Left cardiac atrium (tissue), 4 donors: ENCODE data around the gene WDR27. TPM values are rescaled to one million over a fixed set of nuclear protein-coding genes. Genes with fewer than 3 reads are reported as not detected.
A peak's percentile ranks its signal among the peaks of the same experiment; 100 is the strongest.
"Not testable (repeated sequence)": the region's sequence is repeated elsewhere in the genome, so short reads cannot be mapped to it uniquely, and the experiment has no call there.

ENCODE experiments used
- ATAC-seq, 2 donors: fragments of 200-7000 bp; cut with Tn5 transposase; one replicate each; pipeline ENCODE4 v1.9.1; 2020; ENCODE audit warnings: mild to moderate bottlenecking in 2 of 2, moderate library complexity in 2 of 2
- DNase-seq: peaks from one replicate; pipeline ENCODE4 v3.0.0-alpha.2; 2020
- intact Hi-C, 2 donors: fragments of 100-400 bp; cut with DNase I; formaldehyde crosslinking; loops; one replicate each; pipeline versions ENCODE4 v1.14.1 to v1.15.1; 2022 to 2023
- total RNA-seq, 2 donors: library from RNA; stranded (reverse); fragmentation: NEBNext Ultra II Directional; extraction: Animal tissue kit (Norgen Biotek cat#: 25700); gene quantifications; one replicate each; pipeline ENCODE4 v1.2.1, GENCODE V29; 2021
- donor health status: DM: no; HTN: yes; CAD: no.
- donor health status: DM: no; HTN: yes; CAD: no; lungs with severe emphysema.
- donor health status: DM: yes; HTN: yes; CAD: no.
- donor health status: Dilated cardiomyopathy.

The WDR27 gene
- total RNA-seq, 2 donors from 2014 or later: 12.3 to 12.9 TPM

DNA sequence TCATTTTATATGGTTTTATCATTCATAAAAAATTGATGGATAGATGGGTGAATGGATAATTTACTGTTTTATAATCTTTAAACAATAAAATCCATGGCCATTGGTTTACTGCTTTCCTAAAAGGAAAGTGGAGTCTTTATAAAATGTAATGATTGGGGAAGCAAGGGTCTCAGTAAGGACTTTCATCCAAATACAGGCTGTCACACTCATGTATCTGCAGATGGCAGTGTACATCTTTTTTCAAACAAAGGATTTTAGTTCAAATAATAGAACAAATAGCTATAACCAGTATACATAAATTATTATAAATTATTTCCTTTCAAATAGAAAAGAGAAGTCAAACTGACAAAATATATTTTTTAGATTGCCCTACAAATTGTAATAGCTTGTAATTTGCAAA, 190.0 kb downstream of the WDR27 start:
- DNase-seq, ATAC-seq, intact Hi-C loops: not testable (repeated sequence)

DNA sequence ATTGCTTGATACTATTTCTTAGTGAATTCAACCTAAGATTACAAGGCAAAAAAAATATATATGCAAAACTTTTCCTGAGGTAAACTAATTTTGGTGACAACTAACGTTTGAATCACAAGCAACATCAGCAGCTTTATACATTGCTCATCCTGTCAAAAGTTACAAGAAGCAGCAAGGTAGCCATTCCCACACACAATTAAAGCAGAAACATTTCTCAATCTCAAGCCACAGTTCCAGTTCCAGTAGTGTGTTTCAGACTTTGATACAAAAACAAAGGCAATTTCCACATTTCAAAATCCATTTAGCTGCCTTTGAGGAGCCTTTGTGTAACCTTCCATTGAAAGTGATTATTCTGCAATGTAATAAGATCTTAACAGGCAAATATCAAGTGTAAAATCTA, 191.0 kb downstream of the WDR27 start:
- ATAC-seq (no peak), DNase-seq (no peak)
- intact Hi-C loops: no loop called here

DNA sequence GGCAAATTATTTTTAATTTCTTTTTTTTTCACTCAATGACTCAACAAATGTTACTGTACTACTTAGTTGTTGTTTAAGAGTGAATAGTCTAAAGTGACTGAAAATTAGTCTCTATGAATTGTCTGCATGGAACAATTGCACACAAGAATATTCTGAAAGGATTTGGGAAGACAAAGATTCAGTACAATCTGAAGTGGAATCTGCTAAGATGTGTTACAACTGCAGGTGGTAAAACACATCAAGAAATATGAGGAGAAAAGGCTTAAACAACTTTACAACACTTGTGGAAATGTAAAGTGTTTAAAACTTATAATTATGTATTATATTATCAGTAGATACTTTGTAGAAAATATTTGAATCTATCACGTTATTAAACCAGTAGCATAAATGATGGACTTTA, 193.4 kb downstream of the WDR27 start:
- DNase-seq (no peak), ATAC-seq (no peak)
- intact Hi-C loops: no loop called here

DNA sequence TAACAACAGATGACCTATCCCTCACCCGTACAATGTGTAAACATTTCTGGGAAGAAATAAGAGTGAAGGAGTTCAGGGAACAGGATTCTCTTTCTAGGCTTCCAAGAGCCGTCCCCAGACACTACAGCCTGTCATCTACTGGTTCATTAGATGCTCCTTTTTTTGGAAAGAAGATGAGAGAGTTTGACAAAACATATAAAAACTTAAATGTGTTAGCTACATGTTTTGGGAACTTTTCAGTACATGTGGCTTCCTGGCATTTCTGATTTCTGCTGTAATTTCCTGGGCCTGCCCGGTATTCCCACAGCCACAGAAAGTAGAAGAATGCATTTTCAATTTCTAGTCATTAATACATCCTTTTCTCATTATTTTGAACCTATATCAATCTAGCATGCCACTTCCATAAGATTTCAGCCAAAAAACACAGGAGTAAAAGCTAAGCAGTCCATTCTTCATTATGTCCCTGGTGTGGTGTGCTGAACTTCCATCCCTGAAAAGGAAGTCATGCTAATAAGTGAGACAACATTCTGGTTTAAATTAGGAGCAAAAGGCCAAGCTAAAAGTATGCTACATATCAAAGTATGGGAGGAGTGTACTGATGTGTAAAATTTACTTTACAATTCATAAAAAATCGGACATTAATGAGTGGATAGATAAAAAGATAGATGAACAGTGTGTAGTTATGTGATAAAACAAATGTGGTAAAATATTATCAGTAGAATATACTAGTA, 198.2 kb downstream of the WDR27 start:
- intact Hi-C loops: no loop called here
- DNase-seq: no peak
- ATAC-seq: no peak

DNA sequence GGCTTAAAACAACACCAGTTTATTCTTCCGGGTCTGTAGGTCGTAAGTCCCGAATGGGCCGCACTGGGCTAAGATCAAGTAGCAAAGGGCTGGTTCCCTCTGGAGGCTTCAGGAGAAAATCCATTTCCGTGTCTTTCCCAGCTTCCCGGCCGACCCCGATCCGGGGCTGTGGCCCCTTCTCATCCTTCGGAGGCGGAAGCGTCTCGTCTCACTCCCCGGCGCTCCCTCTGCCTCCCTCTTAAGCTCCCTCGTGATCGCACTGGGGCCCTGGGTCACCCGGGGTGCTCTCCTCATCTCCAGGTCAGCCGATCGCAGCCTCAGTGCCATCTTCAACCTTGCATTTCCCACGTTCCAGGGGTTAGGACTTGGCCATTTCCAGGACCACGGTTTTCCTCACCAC, 199.4 kb downstream of the WDR27 start:
- DNase-seq (no peak), ATAC-seq (no peak)
- intact Hi-C loops: no loop called here

DNA sequence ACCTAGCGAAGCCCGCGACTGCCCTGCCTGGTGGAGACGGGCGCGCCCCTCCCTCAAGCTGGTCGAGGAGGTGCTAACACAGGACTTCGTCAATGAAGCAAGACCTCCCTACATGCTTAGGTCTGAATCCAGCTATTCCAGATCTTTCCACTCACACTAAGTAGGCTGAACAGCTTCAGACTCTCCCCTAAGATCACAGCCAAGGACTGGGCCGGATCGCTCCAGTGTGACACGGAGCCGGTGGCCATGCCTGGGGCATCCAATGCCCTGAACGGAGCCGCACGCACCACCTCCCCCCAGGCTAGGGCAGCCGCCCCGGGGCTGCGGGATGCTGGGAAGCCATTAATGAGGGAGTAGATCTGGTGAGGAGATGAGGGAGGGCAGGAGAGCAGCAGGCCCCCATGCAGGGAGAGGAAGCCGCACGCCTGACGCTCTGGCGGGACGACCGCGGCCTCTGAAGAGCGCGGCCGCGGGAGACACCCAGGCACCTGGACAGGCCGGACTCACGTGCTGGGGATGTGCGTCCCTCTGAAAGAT, 200.0 kb downstream of the WDR27 start:
- DNase-seq (no peak), ATAC-seq (no peak)
- intact Hi-C loops: no loop called here

DNA sequence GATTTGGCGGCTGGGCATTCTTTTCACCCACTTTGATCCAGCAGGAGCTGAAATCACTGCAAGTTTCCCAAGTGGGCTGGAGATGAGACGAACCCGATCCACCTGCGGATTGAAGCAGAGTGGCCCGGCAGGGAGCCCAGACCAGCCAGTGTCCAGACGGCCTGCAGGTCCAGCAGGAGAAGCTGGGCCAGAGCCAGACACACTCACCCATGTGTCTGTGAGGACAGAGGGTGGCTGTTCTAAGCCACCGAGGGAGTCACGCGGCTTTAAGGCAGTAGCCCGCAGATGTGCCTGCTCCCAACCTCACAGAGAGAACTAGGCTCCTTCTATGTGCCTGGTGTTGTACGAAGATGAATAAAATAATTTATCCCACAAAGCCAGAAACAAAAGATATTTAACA, 200.7 kb downstream of the WDR27 start:
- ATAC-seq (no peak), DNase-seq (no peak)
- intact Hi-C loops: no loop called here

DNA sequence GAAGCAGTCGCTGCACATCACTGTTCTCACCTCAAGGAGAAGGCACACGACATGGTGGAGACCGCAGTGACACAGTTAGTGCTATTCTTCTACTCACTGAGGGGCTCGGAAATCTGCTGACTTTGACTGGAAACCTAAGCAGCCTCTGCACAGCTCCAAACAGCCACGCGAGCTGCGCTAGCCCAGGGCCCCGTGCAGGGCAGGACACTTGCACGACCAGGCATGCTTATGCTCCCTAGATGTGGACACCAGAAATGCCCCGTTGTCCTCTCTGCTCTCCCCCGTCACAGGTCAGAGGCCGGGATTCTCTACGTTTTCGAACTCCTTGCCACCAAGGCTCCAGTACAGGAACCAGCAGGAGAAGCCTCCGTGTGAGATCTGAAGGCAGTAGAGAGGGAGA, 201.1 kb downstream of the WDR27 start:
- DNase-seq: no peak
- ATAC-seq: no peak
- intact Hi-C loops: no loop called here

DNA sequence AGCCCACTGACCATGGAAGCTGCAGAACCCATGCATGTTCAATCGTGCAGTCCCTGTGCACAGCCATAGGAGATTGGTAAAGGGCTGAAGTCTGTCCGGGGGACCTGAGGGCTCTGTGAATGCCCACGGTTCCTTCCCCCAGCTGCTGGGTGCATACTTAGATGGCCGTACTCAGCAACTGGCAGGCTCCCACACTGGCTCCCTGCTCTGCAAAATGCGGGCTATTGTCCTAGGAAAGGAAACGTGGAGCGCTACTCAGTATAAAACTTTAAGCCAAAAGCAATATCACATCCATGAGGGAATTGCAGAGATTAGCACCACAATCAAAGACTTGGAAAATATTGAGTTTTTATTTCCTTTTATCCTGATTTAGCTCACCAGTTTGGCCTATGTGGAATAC, 202.0 kb downstream of the WDR27 start:
- DNase-seq: peak; percentile 60
- ATAC-seq: peak; percentile 41 to 70
- intact Hi-C loops: no loop called here

DNA sequence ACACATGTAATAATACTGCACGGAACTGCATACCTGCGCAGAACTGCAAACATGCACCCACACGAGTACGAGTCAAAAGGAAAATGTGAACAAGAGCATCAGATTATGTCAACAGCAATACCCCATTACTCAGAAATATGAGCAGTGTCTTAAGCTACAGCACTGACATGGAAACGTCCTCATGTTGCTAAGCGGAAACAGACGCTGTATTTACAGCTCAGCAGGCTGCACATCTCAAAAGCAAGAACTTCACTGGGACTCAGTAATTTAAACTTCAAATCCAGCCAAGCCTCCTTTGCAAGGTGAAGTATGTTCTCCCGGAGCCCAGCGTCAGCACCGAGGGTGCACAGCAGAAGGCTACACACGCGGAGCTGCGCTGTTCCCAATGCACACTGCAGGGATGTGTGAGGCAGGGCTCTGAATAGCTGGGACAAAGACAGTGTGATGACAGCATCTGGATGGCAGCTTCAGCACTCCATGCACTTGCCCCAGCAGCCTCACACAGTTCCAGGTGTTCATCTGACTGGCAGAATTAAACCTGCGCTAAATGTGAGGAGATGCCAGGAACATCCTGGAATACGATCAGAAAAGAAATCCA, 202.8 kb downstream of the WDR27 start:
- DNase-seq (no peak), ATAC-seq (no peak)
- intact Hi-C loops: no loop called here

DNA sequence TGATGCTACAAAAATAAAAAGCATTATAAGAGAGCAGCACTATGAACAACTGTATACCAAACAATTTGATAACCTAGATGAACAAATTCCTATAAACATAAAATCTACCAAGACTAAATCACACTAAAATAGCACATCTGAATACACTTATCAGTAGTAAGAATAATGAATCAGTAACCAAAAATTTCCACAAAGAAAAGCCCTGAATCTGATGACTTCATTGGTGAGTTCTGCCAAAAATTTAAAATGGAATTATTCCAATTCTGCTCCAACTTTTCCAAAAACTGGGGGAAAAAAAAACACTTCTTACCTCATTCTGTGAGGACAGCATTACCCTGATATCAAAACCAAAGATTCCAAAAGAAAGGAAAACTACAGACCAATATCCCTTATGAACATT, 206.2 kb downstream of the WDR27 start:
- no peak for DNase-seq
- intact Hi-C loops: no loop called here
- peak in 1 of 2 donors; percentile 41 for ATAC-seq

DNA sequence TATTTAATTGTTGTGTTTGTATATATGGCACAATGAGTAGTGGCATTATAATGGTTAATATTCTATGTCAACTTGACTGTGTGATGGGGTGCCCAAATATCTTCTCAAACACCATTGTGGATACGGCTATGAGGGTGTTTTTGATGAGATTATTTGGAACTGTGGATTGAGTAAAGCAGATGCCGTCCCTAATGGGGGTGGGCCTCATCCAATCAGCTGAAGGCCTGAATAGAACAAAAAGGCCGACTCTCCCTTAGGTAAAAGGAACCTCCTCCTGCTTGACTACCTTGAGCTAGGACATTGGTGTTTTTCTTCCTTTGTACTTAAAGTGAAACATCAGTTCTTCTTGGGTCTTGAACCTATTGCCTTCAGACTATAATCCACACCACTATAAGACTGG, 207.8 kb downstream of the WDR27 start:
- no peak for ATAC-seq
- no peak for DNase-seq
- intact Hi-C loops: no loop called here

DNA sequence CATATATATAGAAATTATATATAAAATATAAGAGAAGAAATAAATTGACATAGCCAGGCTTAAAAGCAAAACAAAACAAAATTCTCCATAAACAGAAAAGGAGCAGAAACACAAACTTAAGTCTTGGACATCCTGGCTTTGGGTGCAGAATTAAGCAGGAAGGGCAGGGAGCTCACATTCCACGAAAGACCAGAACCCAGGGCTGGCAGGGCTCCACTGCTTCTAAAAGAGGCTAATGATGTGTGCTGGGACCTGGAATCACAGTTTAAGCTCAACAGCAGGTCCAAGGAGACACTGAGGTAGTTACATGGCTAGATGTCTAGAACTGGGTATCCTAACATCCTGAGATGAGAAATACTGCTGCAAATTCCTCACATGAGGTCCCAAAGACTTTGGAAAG, 210.3 kb downstream of the WDR27 start:
- intact Hi-C loops: no loop called here
- ATAC-seq (no peak), DNase-seq (no peak)

DNA sequence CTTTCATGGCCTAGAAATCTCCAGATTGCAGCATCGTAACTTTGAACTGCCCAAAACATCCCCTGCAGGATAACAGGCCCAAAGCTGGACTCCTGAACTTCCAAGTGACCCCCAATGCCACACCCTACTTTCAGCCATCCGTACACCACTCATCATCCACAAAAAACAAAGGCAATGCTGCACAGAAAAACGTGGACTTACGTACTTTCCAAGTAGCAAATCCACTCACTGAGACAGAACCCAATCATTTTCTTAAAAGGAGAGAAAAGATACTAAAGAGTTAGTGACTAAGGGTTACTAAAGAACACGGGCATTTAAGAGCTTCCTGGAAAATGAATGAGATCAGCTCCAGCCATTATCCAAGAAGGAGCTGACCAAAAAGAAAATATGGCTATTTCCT, 211.0 kb downstream of the WDR27 start:
- ATAC-seq: peak in 1 of 2 donors; percentile 54
- no peak for DNase-seq
- intact Hi-C loops: no loop called here

DNA sequence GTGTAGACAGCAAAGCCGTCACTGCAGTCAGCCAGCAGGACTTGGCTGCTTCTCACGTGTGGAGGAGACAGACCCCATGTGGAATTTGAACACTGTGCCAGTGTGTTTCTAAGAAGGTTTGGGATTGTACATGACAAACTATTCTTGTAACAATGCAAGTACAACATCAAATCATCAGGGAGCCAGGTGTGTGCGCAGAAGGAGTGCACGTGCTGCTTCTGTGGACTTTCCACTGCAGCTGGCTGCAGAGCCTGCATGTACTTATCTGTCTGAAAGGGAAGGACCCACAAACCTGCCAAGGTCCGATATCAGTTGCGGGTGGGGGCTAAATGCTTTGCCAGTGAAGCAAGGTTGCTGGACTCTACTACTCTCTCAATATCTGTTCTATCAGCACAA, 211.6 kb downstream of the WDR27 start:
- DNase-seq: no peak
- peak; percentile 42 to 57 for ATAC-seq
- intact Hi-C loops: no loop called here

DNA sequence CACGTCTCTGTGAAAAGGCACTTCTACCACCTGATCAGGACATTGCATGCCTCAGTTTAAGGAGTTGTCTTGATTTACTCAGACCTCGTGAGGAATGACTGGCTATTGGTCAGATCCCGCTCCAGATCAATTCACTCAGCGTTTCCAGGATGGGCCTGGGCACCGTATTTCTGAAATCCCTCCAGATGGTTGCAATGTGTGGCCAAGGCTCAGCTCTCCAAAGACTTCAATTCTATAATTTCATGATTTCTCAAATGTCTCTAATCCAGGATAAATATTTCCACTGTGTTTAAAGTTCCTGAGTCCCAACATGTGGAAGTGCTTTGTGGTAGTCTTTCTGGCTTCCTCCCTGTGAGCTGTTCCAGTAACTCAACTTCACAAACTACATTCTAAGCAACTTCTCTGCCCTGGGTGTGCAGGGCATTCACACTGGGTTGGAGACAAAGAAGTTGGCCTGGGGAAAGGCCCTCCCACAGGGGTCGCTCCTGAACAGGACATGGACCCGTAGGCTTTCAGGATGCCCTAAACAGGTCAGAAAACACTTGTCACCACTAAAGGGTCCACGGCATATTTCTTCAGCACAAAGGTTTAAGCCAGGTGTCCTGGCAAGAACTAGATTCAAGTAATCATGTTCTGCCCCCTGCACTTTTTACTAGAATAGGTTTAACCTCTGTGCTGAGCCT, 212.1 kb downstream of the WDR27 start:
- intact Hi-C loops: no loop called here
- ATAC-seq (peak; percentile 22 to 29), DNase-seq (no peak)

DNA sequence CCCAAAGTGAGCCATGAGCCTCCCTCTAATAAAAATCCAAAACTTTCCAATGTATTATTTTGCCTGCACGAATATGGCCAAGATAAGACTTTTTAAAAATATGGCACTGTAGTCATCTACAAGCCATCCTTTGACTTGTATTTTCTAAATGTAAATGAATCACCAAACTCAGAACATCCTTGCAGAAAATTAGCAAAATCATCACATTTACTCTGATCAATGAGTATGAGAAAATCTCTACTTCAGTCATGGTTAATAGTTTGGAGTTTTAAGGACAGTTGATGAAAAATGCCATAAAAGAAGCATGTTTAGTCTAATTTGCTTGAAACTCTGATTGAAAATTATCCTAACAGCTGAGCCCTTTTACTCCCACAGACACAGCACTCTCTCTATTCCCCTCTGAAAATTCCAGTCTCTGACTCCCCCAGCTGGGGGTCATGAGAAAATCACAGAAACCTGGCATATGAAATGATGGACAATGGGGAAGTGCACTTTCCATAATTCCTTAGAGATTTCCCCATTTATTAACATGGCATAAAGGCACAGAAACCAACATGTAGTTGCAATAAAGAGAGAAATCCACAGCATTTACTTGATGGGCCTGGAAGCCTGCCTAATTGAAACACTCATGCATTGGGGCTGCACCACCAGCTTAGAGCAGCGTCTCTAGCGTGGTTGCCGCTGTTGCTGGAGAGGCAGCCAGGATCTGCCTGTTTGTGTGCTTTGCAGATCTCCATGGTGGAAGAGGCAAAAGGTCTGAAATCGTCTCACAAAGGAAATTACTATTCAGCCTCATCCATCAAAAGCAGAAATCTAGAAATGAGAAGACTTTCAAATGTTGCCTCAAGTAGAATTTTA, 214.0 kb downstream of the WDR27 start:
- intact Hi-C loops: no loop called here
- peak; percentile 48 to 49 for ATAC-seq
- no peak for DNase-seq

DNA sequence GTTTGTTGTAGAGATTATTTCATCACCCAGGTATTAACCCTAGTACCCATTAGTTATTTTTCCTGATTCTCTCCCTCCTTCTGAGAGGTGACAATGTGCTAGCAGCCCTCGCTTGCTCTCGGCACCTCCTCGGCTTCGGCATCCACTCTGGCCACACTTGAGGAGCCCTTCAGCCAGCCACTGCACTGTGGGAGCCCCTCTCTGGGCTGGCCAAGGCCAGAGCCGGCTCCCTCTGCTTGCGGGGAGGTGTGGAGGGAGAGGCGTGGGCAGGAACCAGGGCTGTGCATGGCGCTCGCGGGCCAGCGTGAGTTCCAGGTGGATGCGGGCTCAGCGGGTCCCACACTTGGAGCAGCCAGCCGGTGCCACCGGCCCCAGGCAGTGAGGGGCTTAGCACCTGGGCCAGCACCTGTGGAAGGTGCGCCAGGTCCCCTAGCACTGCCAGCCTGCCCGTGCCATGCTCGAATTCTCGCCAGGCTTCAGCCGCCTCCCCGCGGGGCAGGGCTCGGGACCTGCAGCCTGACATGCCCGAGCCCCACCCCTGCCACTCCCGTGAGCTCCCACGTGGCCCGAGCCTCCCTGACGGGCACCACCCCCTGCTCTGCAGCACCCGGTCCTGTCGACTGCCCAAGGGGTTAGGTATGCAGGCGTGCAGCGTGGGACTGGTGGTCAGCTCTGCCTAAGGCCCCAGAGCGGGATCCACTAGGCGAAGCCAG, 221.9 kb downstream of the WDR27 start:
- intact Hi-C loops: no loop called here
- no peak for DNase-seq
- no peak for ATAC-seq

DNA sequence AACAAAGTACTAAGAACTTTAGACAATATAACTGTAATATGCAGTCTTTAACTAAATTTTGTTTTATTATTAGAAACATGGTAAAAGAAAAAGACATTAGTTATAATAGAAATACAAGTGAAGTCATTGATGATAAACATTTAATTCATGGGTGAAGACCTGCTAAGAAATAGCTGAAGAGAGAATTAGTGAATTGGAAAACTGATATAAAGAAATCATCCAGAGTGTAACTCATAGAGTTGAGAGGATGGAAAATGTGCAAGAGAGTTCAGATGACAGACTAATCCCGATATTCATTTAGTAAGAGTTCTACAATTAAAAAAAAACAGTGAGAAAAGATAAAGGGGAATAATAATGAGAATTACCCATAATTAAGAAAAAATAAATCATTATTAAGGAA, 227.5 kb downstream of the WDR27 start:
- ATAC-seq: no peak
- DNase-seq: no peak
- intact Hi-C loops: no loop called here
